Lower leg skin (tissue), 3 donors: ENCODE data around the gene SAMD13.

Source experiments
- CTCF ChIP-seq, 3 donors: fragments of 450-650 bp; IDR thresholded peaks; one replicate each; pipeline ENCODE4 v1.5.1; 2016; ENCODE audit warnings: antibody characterized with exemption in 3 of 3, mild to moderate bottlenecking in 3 of 3, moderate library complexity in 2 of 3
- POLR2A ChIP-seq, 2 donors: fragments of 450-650 bp; IDR thresholded peaks; one replicate each; pipeline ENCODE4 v1.6.1; 2016 to 2017; ENCODE audit warnings: antibody characterized with exemption in 2 of 2, mild to moderate bottlenecking in 1 of 2, moderate library complexity in 1 of 2

GRCh38 chr1:84280912-84281311, 20.6 kb upstream of the SAMD13 start:
- TF ChIP-seq CTCF (IDR thresholded peaks at IDR 0.05) (no peak), POLR2A (IDR thresholded peaks at IDR 0.05) (no peak)
